ENCODE measurements around the gene METAP1D.

GRCh38 chr2:172031536-172031935 is 31.8 kb downstream of the METAP1D start:
- TF ChIP-seq GATA2 (IDR thresholded peaks at IDR 0.05; ENCODE audit: low read depth, low read length) (no peak), GATA3 (IDR thresholded peaks at IDR 0.05; ENCODE audit: low read depth, low read length) (no peak)

Measured in SH-SY5Y (cell line).